Chondrocyte (in vitro differentiated cells): ENCODE data around the gene GUCY2D. TPM values are rescaled to one million over a fixed set of nuclear protein-coding genes. Genes with fewer than 3 reads are reported as not detected.

Experiments used
- DNase-seq: peaks from one replicate; pipeline ENCODE4 v3.0.0; 2021; ENCODE audit warnings: mixed read lengths, low spot score
- H3K27ac Mint-ChIP-seq: one replicate; pipeline ENCODE4 v1.8.0; 2021; ENCODE audit warnings: mild to moderate bottlenecking, moderate library complexity, mixed read lengths; ENCODE audit not compliant: unreplicated experiment
- H3K27me3 Mint-ChIP-seq: 2 replicates; pipeline ENCODE4 v1.8.0; 2021; ENCODE audit warnings: low read depth, mixed read lengths
- H3K36me3 Mint-ChIP-seq: 2 replicates; pipeline ENCODE4 v1.8.0; 2021; ENCODE audit warnings: low read depth, mixed read lengths
- H3K4me1 Mint-ChIP-seq: 2 replicates; pipeline ENCODE4 v1.8.0; 2021; ENCODE audit warnings: low read depth, mild to moderate bottlenecking, mixed read lengths
- H3K4me3 Mint-ChIP-seq: one replicate; pipeline ENCODE4 v1.8.0; 2021; ENCODE audit warnings: mild to moderate bottlenecking, moderate library complexity, mixed read lengths; ENCODE audit not compliant: unreplicated experiment
- H3K9me3 Mint-ChIP-seq: 2 replicates; pipeline ENCODE4 v1.8.0; 2021; ENCODE audit warnings: low read depth, mixed read lengths
- total RNA-seq: library from RNA; stranded (reverse); gene quantifications from 3 replicates; pipeline ENCODE4 v1.2.1, GENCODE V29; 2021
- TF ChIP-seq, protein P1 (sequence below): fragments of 200-600 bp; sonication (generic); IDR thresholded peaks from 2 replicates; pipeline ENCODE4 v1.5.0; 2021; ENCODE audit warnings: antibody characterized with exemption, mild to moderate bottlenecking, moderate library complexity

Gene GUCY2D
- total RNA-seq, 1 donor from 2014 or later, result not detected

- no peak for DNase-seq
- Mint-ChIP-seq H3K9me3 (peaks cover 4% of the 10 kb centered on the region), H3K4me3 (no peak overlapping the region), H3K27me3 (peaks cover 39% of the 10 kb centered on the region), H3K4me1 (no peaks in the 10 kb centered on the region), H3K36me3 (peaks cover 3% of the 10 kb centered on the region), H3K27ac (no peak overlapping the region)
- TF ChIP-seq, protein P1, sequence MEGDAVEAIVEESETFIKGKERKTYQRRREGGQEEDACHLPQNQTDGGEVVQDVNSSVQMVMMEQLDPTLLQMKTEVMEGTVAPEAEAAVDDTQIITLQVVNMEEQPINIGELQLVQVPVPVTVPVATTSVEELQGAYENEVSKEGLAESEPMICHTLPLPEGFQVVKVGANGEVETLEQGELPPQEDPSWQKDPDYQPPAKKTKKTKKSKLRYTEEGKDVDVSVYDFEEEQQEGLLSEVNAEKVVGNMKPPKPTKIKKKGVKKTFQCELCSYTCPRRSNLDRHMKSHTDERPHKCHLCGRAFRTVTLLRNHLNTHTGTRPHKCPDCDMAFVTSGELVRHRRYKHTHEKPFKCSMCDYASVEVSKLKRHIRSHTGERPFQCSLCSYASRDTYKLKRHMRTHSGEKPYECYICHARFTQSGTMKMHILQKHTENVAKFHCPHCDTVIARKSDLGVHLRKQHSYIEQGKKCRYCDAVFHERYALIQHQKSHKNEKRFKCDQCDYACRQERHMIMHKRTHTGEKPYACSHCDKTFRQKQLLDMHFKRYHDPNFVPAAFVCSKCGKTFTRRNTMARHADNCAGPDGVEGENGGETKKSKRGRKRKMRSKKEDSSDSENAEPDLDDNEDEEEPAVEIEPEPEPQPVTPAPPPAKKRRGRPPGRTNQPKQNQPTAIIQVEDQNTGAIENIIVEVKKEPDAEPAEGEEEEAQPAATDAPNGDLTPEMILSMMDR, result no peak
Measured at GRCh38 chr17:8003594-8004181, 1.3 kb downstream of the GUCY2D start.

- Mint-ChIP-seq H3K4me1 (no peaks in the 10 kb centered on the region), H3K36me3 (peaks cover 3% of the 10 kb centered on the region), H3K27ac (no peak overlapping the region), H3K27me3 (peaks cover 36% of the 10 kb centered on the region), H3K4me3 (no peak overlapping the region), H3K9me3 (peaks cover 4% of the 10 kb centered on the region)
- no peak for DNase-seq
- TF ChIP-seq, protein P1, result no peak
Measured at GRCh38 chr17:8004899-8005298, 2.5 kb downstream of the GUCY2D start.

DNA sequence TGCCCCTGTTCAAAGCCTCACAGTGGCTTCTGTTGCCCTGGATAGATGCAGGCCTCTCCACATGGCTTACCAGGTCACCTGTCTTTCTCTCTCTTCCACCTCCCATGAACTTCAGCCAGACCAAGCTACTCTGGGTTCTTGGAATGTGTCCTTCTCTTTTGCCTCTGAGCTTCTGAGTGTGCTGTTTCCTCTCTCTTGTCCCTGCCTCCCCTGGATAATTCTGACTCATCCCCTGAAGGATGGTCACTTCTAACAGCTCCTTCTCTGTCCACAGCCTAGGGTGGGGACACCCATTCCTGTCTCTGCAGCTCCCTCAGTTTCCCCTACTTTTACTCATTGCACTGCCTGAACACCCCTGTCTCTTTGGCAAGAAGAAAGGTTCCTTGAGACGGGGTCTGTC is 2.9 kb downstream of the GUCY2D start:
- Mint-ChIP-seq H3K36me3 (peaks cover 3% of the 10 kb centered on the region), H3K4me1 (no peaks in the 10 kb centered on the region), H3K27ac (no peak overlapping the region), H3K27me3 (peaks cover 34% of the 10 kb centered on the region), H3K4me3 (no peak overlapping the region), H3K9me3 (peaks cover 4% of the 10 kb centered on the region)
- no peak for DNase-seq
- TF ChIP-seq, protein P1, result no peak

DNA sequence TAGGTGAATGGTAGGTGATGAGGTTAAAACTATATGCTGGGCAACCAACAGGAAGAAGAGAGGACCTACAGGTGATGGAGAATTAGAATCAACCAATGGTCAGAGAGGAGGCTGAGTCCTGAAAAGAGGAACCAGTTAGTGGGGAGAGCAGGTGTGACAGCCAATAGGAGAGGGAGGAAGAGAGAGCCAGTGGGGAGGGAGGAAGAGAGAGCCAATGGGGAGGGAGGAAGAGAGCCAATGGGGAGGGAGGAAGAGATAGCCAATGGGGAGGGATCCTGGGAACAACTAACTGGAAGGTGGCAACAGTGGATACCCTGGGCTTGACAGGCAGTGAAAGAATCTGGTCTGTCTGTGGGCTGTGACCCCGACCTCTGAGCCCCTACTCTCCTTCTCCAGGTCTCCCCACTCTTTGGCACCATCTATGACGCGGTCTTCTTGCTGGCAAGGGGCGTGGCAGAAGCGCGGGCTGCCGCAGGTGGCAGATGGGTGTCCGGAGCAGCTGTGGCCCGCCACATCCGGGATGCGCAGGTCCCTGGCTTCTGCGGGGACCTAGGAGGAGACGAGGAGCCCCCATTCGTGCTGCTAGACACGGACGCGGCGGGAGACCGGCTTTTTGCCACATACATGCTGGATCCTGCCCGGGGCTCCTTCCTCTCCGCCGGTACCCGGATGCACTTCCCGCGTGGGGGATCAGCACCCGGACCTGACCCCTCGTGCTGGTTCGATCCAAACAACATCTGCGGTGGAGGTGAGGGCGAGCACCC is 3.7 kb downstream of the GUCY2D start:
- Mint-ChIP-seq H3K27me3 (peaks cover 26% of the 10 kb centered on the region), H3K9me3 (peaks cover 2% of the 10 kb centered on the region), H3K4me1 (no peaks in the 10 kb centered on the region), H3K27ac (no peak overlapping the region), H3K4me3 (no peak overlapping the region), H3K36me3 (peaks cover under 1% of the 10 kb centered on the region)
- DNase-seq, result no peak
- TF ChIP-seq, protein P1, result no peak

- H3K27ac Mint-ChIP-seq, result no peak overlapping the region
- DNase-seq, result no peak
- H3K4me1 Mint-ChIP-seq, result no peaks in the 10 kb centered on the region
- peaks cover 20% of the 10 kb centered on the region for H3K27me3 Mint-ChIP-seq
- no peak overlapping the region for H3K4me3 Mint-ChIP-seq
- H3K9me3 Mint-ChIP-seq, result no peaks in the 10 kb centered on the region
- no peaks in the 10 kb centered on the region for H3K36me3 Mint-ChIP-seq
- TF ChIP-seq, protein P1, result no peak
Measured at GRCh38 chr17:8006836-8007680, 4.6 kb downstream of the GUCY2D start.
